ENCODE data around the gene KLHL7. TPM values are rescaled to one million over a fixed set of nuclear protein-coding genes. Genes with fewer than 3 reads are reported as not detected.
A peak's percentile ranks its signal among the peaks of the same experiment; 100 is the strongest.

The KLHL7 gene
- total RNA-seq, 1 donor from 2014 or later: 68.9 TPM

- H3K4me1 Mint-ChIP-seq (ENCODE audit: low read depth): peaks cover 7% of the 10 kb centered on the region
- H3K27ac Mint-ChIP-seq: peak overlapping the region; percentile 39
- H3K9me3 Mint-ChIP-seq (ENCODE audit: low read depth): no peaks in the 10 kb centered on the region
- H3K27me3 Mint-ChIP-seq: no peaks in the 10 kb centered on the region
- no peak for DNase-seq (ENCODE audit: low spot score, unreplicated experiment)
- peaks cover 12% of the 10 kb centered on the region for H3K36me3 Mint-ChIP-seq (ENCODE audit: insufficient read depth)
- no peak overlapping the region for H3K4me3 Mint-ChIP-seq (ENCODE audit: low read depth)
- TF ChIP-seq CTCF (IDR thresholded peaks at IDR 0.05; ENCODE audit: unreplicated experiment): no peak
These were observed 53.0 kb downstream of the KLHL7 start for GRCh38 chr7:23158546-23158945.

GRCh38 chr7:23161482-23161881 is 55.9 kb downstream of the KLHL7 start:
- no peaks in the 10 kb centered on the region for H3K9me3 Mint-ChIP-seq (ENCODE audit: low read depth)
- H3K36me3 Mint-ChIP-seq (ENCODE audit: insufficient read depth): peaks cover 8% of the 10 kb centered on the region
- H3K27ac Mint-ChIP-seq: no peak overlapping the region
- no peak for DNase-seq (ENCODE audit: low spot score, unreplicated experiment)
- H3K4me3 Mint-ChIP-seq (ENCODE audit: low read depth): no peak overlapping the region
- H3K4me1 Mint-ChIP-seq (ENCODE audit: low read depth): peaks cover 7% of the 10 kb centered on the region
- TF ChIP-seq CTCF (IDR thresholded peaks at IDR 0.05; ENCODE audit: unreplicated experiment): no peak
- H3K27me3 Mint-ChIP-seq: no peaks in the 10 kb centered on the region

GRCh38 chr7:23164846-23165245 is 59.3 kb downstream of the KLHL7 start:
- Mint-ChIP-seq H3K36me3 (ENCODE audit: insufficient read depth) (no peaks in the 10 kb centered on the region), H3K27me3 (no peaks in the 10 kb centered on the region), H3K27ac (no peak overlapping the region), H3K4me3 (ENCODE audit: low read depth) (no peak overlapping the region), H3K4me1 (ENCODE audit: low read depth) (peaks cover 6% of the 10 kb centered on the region), H3K9me3 (ENCODE audit: low read depth) (no peaks in the 10 kb centered on the region)
- no peak for TF ChIP-seq CTCF (IDR thresholded peaks at IDR 0.05; ENCODE audit: unreplicated experiment)
- no peak for DNase-seq (ENCODE audit: low spot score, unreplicated experiment)

- Mint-ChIP-seq H3K9me3 (ENCODE audit: low read depth) (no peaks in the 10 kb centered on the region), H3K4me1 (ENCODE audit: low read depth) (peaks cover 1% of the 10 kb centered on the region), H3K27me3 (no peaks in the 10 kb centered on the region), H3K36me3 (ENCODE audit: insufficient read depth) (peaks cover 2% of the 10 kb centered on the region), H3K27ac (no peak overlapping the region), H3K4me3 (ENCODE audit: low read depth) (no peak overlapping the region)
- TF ChIP-seq CTCF (IDR thresholded peaks at IDR 0.05; ENCODE audit: unreplicated experiment): no peak
- DNase-seq (ENCODE audit: low spot score, unreplicated experiment): no peak
These were observed 59.7 kb downstream of the KLHL7 start for GRCh38 chr7:23165316-23165715.

GRCh38 chr7:23167691-23168090 is 62.1 kb downstream of the KLHL7 start:
- H3K4me3 Mint-ChIP-seq (ENCODE audit: low read depth): no peak overlapping the region
- peaks cover 6% of the 10 kb centered on the region for H3K36me3 Mint-ChIP-seq (ENCODE audit: insufficient read depth)
- no peaks in the 10 kb centered on the region for H3K27me3 Mint-ChIP-seq
- no peak for DNase-seq (ENCODE audit: low spot score, unreplicated experiment)
- no peaks in the 10 kb centered on the region for H3K9me3 Mint-ChIP-seq (ENCODE audit: low read depth)
- H3K27ac Mint-ChIP-seq: peak overlapping the region; percentile 56
- H3K4me1 Mint-ChIP-seq (ENCODE audit: low read depth): no peaks in the 10 kb centered on the region
- no peak for TF ChIP-seq CTCF (IDR thresholded peaks at IDR 0.05; ENCODE audit: unreplicated experiment)
